Stimulated activated CD4-positive, alpha-beta T cell treated with anti-CD3 and anti-CD28 coated beads, Interleukin-4, amount 100 ng/mL, for 1 hour (primary cell): ENCODE data around the gene C18orf54.
"Not testable (repeated sequence)": the region's sequence is repeated elsewhere in the genome, so short reads cannot be mapped to it uniquely, and the experiment has no call there.

Experiments
- DNase-seq: peaks from one replicate; pipeline ENCODE4 v3.0.0-alpha.2; 2020

The C18orf54 gene

DNA sequence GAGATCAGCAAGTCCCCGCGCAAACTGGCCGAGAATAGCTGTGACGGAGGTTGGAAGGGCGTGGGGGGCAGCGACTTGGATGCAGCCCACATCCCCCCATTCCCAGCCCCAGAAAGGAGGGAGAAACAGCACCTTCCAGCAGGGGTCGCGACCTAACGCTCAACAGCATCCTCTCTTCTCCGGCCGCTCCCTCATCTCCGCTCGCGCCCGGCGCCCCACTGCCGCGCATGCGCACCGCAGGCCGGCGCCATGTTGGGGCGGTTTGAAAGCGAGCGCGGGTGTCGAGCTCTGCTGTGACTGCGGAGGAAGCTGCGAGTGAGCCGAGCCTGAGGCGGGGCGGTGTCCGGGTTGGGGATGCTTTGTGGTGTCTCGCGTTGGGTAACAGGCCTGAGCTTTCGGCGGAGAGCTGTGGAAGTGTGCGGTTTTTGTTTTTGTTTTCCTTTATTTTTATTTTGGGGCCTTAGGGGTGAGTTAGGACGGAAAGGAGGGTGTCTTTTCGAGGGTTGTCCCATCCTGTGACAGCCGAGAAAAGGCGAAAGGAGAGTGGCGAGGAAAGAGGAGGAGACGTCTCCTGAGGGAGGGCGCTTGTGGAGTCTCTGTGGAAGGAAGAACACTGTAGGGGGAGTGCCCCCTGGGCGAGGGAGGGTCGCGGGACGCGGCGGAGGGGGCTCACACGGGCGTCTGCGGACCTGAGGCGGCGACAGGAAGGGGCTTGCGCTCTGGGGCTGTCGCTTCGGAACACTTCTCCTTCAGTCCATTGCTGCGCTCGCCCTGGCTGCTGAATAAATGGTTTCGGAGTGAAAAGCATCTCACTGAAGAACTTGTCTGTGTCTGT, at the start of gene C18orf54, which contains the start of gene STARD6:
C18orf54 (plus strand) TSS at position 247 of the 835 bp plus-strand sequence. CDS start 2,667 bp downstream, outside the sequence.
STARD6 (minus strand) TSS at position 199 of the 835 bp plus-strand sequence. CDS start 3,285 bp downstream, outside the sequence.
- peak; percentile 87 for DNase-seq

DNA sequence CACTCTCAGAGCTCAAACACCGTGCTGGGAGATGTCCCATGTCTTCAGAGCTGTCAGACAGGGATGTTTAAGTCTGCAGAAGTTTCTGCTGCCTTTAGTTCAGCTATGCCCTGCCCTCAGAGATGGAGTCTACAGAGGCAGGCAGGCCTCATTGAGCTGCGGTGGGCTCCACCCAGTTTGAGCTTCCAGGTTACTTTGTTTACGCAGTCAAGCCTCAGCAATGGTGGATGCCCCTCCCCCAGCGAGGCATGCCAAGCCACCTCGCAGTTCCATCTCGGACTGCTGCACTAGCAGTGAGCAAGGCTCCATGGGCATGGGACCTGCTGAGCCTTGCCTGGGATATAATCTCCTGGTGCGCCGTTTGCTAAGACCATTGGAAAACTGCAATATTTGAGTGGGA, 48.1 kb upstream of the C18orf54 start:
- DNase-seq: not testable (repeated sequence)

DNA sequence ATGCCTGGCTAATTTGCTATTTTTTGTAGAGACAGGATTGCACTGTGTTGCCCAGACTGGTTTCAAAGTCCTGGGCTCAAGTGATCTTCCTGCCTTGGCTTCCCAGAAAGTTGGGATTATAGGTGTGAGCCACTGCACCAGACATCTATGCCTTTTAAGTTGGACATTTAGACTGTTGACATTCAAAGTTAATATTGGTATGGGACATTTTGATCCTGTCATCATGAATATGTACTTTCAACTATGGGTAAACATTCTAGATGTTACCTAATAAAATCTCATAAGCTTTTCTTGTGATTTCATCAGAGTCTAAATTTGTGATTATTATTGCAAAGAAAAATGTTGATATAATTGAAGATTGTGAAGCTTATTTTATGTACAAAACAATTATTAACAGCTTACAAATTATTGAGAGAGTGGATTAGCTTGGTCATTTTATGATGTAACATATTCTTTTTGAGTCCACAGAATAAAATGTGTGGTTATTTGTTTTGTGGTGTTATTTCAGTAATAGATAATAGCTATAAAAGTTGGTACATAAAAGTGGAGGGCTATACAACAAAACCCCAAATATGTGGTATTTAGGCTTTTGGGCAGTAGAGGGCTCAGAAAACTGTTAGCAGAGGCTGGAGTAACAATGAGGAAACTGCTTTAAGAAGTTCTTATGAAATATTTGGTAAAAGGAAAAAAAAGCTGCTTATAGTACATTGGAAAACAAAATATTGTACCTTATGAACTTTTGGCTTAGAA, 41.5 kb upstream of the C18orf54 start:
- no peak for DNase-seq

DNA sequence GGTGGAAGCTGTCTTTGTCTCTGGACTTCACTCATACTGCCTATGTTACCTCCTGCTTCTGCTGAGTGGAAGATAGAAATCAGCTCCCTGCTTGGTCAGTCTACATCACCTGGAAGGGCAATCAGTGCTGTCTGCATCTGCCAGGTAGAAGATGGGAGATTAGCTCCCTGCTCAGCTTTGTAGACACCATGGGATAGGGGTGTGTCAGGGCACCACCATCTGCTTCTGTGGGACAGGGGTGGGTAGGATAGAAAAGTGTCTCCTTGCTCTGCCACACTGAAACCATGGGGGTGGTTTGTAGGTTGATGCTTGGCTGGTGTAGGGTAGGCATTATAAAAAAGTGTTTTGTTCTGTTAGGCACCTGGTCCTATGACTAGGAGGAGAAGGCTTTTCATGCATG, 34.1 kb upstream of the C18orf54 start:
- no peak for DNase-seq

DNA sequence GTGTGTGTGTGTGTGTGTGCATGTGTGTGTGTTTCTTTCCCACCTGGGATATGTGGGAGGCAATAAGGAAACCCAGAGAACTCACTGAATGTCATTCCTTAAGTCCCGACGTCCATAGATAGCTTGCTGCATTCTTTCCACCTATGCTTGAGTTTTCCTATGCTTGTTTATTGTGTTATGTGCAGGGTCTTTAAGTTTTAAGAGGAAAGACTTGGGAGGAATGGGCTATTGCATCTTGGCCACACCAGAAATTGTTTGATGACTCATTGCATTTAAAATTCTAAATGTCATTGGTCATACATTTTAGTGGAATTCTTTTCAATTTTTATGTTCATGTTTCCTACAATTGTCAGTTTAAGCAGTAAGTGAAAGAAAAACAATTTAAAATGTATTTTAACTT, 33.7 kb upstream of the C18orf54 start:
- no peak for DNase-seq

DNA sequence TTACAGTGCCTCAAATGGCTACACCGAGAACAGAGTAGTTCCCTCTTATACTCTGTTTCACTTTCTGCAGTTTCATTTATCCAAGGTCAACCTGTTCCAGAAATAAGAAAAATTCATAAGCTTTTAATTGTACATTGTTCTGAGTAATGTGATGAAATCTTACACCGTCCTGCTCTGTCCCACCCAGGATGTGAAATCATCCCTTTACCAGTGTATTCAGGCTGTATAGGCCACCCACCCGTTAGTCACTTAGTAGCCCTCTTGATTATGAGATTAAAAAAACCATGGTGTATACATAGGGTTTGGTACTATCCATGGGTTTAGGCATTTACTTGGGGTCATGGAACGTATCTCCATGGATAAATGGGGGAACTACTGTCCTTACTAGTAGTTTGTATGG, 29.9 kb upstream of the C18orf54 start:
- no peak for DNase-seq

DNA sequence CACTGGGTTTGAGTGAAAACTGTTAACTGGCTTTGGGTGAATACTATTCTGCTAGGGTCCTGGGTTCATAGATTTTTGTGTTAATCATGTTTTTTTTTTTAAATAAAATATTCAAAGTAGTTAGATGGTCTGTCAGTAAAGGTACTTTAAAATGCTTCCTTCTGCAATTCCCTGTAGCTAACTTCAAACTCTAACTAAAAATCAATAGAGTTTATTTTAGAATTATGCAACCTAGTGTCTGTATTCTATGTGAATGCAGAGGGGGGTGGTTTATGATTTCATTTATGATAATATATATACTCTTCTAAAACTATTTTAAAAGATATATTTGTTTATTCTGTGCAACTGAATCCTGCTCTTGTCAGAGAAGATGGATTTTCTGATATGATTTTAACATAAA, 27.9 kb upstream of the C18orf54 start:
- DNase-seq: no peak

DNA sequence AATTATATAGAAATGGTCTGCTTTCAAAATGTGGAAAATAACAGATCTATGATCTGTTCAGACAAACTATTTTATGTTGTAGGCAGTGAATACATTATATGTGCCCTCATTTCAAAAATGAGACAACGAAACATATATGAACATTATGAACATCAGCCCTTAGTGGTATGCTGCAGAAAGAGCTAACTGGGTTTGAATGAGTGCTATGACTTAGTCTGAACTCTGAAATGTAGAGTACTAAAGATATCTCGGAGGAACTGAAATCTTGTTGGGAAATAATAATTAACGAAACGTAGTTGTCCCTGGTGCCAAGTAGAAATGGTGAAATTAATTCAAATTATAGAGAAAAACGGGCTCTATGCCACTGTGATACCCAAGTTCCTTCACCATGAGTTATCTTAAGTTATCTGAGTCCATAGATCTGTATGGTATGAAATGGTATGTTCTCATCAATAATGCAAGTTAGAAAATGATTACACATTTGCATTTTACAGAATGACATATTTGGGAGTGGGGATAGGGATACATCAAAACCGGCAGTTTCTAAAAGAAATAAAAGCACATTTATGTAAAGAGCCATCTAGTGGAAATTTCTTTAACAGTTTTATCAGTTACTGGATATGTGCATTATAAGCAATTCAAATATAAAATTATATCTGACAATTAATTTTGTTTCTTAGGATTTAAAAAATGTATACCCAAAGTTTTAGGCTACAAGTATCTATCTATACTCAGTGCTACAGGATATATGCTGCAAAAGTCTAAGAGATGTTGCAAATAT, 26.7 kb upstream of the C18orf54 start:
- no peak for DNase-seq

DNA sequence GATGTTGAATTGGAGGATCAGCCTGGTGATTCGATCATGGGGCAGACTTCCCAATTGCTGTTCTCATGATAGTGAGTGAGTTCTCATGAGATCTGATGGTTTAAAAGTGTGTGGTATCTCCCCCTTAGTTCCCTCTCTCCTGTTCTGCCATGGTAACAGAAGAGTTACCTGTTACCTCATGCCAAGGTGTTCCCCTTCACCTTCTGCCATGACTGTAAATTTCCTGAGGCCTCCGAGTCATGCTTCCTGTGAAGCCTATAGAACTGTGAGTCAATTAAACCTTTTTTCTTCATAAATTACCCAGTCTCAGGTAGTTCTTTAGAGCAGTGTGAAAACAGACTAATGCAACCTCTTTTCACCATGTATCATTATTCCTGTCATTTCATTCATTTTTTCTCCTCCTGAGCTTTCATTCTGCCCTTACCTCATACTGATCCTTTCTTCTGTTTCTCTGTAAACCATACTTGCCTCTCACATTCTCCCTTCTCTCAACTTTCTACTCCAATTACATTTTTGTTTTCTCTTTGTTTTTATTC, 22.0 kb upstream of the C18orf54 start:
- DNase-seq: no peak

DNA sequence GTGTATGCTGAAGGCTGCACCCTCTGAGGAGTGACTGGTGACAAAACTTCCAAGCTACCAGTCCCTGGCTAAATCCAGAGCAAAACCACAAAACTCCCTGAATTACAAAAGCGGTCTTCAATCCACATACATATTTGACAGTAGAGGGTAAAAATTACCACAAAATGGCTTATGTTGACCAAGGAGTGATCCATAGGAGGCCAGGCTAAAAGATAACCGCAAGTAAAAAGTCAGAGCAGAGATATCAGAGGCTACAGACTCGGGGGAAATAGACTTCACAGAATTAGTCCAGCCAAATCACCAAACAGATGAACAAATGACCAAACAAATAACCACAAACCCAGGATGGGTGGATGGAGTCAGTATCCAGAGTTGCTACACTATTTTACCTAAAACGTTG, 19.5 kb upstream of the C18orf54 start:
- DNase-seq: no peak

DNA sequence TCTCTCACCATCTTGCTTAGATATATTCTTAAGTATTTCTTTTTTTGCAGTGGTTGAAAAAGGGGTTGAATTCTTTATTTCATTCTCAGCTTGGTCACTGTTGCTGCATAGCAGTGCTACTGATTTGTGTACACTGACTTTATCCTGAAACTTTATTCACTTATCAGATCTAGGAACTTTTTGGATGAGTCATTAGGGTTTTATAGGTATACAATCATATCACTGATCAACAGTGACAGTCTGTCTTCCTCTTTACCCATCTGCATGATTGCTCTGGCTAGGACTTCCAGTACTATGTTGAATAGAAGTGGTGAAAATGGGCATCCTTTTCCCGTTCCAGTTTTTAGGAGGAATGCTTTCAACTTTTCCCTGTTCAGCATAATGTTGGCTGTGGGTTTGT, 6.5 kb upstream of the C18orf54 start:
- no peak for DNase-seq

DNA sequence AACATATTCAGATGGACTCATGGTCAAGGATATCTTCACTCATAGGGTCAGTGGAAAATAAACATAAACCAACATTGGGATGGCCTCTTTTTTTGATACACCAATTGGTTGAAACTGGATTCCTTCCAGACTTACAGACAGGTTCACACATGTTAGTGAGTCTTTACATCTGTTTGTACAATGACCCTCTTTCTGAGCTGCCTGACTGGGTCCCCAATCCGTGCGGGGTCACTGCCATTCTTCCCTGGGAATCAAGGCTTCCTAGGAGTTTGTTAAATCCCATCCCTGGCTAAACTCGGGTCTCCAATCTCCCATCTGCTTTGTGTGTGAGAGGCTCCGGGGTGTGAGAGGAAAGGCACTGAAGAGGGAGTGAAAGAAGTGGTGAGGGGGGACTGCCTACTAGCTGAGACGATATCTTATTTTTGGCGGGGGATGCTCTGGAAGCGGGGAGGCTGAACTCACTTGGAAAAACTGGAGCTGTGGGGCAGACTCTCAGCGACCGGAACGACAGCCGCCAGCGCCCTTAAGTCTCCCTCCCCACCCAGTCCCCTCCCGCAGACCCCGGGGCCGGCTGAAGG, 535 bp upstream of the C18orf54 start:
- DNase-seq: no peak

DNA sequence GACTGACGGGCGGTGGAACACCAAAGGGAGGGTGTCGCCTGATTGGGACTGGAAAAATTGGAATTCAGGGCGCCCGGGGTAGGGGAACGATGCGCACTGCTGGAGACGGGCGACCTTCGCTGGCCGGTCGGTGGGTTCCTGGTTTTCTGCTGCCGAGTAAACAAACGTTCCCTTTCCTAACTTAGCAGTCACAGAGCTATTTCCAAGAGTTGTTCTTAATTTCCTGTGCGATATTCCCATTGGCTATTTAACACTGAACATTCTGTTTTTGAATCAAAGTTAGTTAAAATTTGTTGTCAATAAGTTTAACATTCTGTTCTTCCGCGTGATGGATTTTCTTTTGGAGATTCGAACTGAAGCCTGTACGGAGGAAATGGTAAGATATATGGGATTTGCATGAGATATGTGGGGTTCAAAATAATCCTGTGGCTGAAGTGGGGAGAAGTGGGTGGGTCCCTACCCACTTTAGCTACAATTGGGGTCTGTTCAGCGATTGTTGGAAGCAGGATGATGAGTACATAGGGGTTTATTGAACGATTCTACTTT, 862 bp downstream of the C18orf54 start:
- DNase-seq: no peak

DNA sequence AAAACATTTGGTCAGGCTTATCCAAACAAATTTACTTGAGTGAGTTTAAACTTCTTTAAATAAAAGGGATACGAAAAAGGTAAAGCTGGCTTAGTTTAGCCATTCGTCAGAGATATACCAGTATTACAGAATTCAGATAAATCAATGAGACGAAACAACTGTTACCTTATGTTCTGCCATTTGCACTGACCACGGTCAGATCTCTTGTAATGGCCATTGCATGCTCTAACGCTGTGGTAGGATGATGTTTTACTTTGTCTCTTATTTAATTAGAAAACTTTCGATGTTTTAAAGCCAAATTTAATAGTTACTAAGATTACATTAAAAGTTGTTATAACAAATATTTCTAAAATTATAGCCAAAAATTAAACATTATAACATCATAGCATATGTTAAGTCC, 1.5 kb downstream of the C18orf54 start:
- no peak for DNase-seq

DNA sequence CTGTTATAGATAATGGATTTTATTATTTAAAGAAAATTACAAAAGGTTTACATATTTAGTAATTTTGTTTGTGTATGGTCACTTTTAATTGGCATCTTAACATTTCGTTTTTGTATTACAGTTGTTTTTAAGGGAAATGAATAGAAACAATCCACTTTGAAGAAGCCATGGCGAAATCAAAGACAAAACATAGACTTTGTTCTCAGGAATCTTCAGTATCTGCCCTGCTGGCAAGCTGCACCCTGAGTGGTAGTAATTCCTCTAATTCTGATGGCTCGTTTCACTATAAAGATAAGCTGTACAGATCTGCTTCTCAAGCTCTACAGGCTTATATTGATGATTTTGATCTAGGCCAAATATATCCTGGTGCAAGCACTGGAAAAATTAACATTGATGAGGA, 2.7 kb downstream of the C18orf54 start:
- DNase-seq: no peak

DNA sequence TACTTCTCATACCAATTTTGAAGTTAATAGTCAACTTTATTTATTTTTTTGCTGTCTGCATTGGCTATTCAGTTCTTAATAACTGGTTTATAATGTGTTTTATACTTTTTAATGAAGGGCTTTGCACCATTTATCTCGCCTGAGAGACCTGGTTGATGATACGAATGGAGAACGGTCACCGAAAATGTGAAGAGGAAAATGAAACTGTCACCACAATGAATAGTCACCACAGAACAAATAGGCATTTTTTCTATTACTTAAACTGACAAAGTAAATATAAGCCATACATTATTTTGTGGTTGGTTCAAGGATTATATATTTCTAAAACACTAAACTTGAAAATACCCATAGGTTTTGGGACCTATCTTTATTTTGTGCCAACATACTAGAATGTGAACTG, 20.4 kb downstream of the C18orf54 start:
- DNase-seq: no peak

DNA sequence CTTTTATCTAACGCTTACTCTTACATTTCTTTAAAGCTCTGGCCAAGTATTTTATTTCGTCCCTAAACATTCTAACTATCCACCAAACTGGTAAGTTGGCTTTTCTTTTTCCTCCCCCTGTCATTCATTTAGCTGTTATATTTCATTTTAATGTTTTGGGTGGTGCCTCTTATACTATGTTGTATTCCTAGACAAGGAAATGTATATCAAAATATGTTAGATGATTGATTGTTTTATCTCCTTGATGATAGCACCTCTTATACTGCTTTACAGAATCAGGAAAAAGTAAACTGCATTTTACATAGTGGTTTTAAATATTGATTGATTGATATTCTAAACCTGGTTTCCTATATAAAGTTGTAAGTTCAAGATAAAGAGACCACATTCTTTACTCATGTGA, 23.9 kb downstream of the C18orf54 start:
- no peak for DNase-seq

DNA sequence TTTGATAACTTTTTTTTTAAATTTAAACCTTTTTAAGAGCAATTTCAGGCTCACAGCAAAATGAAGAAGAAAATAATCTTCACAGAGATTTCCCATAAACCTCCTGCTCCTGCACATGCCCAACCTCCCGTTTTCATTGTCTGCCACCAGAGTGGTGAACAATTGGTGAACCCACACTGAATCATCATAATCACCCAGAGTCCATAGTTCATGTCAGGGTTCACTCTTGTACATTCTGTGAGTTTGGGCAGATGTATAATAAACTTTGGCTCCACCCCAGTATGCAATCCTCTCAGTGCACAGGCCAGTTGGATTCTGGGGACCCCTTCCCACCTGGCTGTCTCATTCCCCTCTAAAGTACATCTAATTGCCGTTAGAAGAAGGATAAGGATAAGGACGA, 24.4 kb downstream of the C18orf54 start:
- no peak for DNase-seq

DNA sequence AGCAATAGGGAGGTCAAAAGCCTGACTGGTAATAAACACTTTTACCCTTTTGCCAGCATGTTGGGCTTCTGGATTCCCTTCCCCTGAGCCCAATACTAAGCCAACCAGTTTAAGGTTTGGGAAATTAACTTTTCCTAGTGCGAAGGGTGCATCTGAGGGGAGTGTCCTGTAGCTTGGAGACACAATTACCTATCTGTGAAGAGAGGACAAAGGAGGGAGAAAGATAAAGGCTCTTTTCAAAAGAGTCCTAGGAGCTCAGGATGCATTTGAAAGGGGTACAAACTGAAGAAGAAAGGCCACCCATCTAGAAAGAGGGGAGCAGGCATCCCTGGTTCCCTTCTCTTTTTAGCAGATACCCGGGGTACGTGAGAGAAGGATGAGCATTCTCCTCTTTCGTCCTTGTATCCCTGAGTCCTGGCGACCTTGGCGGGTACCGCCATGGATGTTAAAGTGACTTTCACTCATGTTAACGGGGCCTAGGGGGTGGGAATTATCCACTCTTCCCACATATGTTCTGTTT, 25.1 kb downstream of the C18orf54 start:
- DNase-seq: no peak

DNA sequence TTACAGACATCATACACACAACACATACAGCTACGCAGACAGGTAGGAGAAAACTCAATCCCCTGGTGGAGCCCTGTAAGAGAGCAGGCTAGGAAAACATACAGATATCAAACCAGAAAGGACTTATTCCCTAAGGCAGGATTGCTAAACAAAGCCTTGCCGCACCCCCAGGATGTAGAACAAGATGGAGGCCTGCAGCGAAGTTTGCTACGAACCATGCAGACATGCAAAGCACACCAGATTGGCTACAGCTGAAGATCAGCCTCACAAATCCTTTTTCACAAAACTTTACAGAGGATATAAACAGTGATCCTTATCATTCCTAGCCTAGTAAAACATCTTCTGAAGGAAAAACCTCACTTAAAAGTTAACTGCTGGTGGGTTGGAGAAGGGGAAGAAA, 28.3 kb downstream of the C18orf54 start:
- no peak for DNase-seq

DNA sequence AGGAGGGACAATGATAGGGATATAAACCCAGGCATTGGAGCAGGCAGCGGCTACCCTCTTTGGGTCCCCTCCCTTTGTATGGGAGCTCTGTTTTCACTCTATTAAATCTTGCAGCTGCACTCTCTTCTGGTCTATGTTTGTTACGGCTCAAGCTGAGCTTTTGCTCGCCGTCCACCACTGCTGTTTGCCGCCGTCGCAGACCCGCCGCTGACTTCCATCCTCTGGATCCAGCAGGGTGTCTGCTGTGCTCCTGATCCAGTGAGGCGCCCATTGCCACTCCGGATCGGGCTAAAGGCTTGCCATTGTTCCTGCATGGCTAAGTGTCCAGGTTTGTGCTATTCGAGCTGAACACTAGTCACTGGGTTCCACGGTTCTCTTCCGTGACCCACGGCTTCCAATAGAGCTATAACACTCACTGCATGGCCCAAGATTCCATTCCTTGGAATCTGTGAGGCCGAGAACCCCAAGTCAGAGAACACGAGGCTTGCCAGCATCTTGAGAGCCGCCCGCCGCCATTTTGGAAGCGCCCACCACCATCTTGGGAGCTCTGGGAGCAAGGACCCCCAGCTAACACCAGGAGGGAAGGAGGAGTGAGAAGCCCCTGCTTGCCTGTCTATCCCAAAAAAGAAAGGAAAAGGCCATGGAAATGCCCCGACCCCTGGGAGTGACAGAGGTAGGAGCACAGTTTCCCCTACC, 29.2 kb downstream of the C18orf54 start:
- not testable (repeated sequence) for DNase-seq
